DOHH2 (cell line): ENCODE results near the gene PCDHGC4.

ENCODE experiments used
- CTCF ChIP-seq: fragments of 200-600 bp; sonication (generic); IDR thresholded peaks from one replicate; pipeline ENCODE4 v1.5.1; 2014; ENCODE audit warnings: antibody characterized with exemption, mild to moderate bottlenecking, low read depth, low read length; ENCODE audit not compliant: poor library complexity, severe bottlenecking
- EZH2phosphoT487 ChIP-seq: fragments of 200-600 bp; sonication (generic); IDR thresholded peaks from 2 replicates; pipeline ENCODE4 v1.6.1; 2017; ENCODE audit warnings: borderline replicate concordance, mild to moderate bottlenecking, antibody characterized with exemption, low read length, moderate library complexity, mixed read lengths

GRCh38 chr5:141504216-141504615 lies 19.4 kb downstream of the PCDHGC4 start:
- TF ChIP-seq CTCF (no peak), EZH2phosphoT487 (no peak)
